Renal cortex interstitium (tissue), 11 donors: ENCODE measurements around the gene SPNS3. TPM values are rescaled to one million over a fixed set of nuclear protein-coding genes. Genes with fewer than 3 reads are reported as not detected.

Source experiments
- DNase-seq, 11 donors: peaks; one replicate each; pipeline ENCODE4 v3.0.0-alpha.2; 2013; ENCODE audit warnings: low read depth in 9 of 11, low spot score in 4 of 11; ENCODE audit errors: extremely low read depth in 1 of 11
- polyA plus RNA-seq, 3 donors: library from polyadenylated mRNA; unstranded; fragments of 120-200 nt; gene quantifications; one replicate each; pipeline ENCODE4 v1.2.1, GENCODE V29; 2013; ENCODE audit not compliant: insufficient read length in 3 of 3

Gene SPNS3
- polyA plus RNA-seq, 3 donors: 1.9 to 5.2 (median 2.6) TPM

DNA sequence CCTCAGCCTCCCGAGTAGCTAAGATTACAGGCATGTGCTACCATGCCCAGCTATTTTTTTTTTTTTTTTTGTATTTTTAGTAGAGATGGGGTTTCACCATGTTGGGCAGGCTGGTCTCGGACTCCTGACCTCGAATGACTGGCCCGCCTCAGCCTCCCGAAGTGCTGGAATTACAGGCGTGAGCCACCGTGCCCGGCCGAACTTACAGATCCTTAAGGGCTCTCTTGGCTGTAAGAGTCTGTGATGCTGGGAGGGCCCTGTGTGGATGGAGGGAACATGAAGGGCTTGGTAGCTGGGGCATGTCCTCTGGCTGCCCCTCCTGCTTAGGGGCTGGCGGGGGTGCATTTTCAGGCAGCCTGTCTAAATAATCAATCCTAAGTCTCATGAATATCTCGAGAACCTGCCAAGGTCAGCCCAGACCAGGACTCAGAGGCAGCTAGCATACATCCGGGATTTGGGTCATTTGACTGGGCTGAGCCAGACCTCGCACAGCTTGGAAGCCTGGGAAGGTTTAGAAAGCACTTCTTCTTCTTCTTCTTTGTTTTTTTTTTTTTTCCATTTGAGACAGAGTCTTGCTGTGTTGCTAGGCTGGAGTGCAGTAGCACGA is 17.1 kb downstream of the SPNS3 start:
- DNase-seq: no peak

DNA sequence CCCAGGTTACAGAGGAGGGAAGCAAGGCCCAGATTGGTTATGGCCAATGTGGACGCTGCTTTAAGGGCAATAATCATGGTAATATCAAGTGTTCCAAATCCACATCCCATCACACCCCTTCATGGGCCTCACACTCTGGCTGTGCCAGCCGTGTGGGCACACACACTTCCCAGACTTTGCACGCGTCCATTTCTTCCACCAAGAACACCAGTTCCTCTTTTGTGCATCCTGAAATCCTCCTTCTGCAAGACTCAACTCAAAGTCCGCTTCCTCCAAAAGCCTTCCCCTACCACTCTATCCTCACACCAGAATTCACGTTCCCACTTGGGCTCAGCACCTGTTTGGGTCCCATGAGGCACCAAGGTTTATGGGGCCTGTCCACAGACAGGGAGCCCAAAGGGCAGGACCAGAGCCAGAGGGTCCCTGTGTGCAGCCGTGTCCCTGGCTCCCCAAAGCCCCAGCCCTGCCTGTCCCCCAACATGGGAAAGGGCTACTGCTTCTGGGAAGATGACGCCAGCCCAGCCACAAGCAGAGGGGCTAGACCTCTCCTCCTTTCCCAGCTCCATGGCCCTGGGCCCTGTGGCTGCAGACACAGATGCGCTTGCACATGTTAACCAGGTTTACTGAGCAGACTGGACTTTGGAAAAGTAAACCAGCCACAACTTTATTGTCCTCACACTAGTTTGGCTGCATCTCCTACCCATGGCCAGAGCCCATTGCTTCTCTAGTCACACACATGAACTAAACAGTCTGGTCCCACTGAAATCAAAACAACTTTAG is 20.3 kb downstream of the SPNS3 start:
- no peak for DNase-seq

DNA sequence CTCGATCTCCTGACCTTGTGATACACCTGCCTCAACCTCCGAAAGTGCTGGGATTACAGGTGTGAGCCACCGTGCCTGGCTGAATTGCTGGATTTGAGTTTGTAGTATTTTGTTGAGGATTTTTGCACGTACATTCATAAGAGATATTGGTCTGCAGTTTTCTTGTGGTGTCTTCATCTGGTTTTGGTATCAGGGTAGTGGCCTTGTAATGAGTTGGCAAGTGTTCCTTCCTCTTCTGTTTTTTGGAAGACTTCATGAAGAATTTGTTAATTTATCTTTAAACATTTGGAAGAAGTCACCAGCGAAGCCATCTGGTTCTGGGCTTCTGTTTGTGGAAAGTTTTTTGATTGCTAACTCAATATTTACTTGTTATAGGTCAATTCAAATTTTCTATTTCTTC is 26.9 kb downstream of the SPNS3 start:
- no peak for DNase-seq

DNA sequence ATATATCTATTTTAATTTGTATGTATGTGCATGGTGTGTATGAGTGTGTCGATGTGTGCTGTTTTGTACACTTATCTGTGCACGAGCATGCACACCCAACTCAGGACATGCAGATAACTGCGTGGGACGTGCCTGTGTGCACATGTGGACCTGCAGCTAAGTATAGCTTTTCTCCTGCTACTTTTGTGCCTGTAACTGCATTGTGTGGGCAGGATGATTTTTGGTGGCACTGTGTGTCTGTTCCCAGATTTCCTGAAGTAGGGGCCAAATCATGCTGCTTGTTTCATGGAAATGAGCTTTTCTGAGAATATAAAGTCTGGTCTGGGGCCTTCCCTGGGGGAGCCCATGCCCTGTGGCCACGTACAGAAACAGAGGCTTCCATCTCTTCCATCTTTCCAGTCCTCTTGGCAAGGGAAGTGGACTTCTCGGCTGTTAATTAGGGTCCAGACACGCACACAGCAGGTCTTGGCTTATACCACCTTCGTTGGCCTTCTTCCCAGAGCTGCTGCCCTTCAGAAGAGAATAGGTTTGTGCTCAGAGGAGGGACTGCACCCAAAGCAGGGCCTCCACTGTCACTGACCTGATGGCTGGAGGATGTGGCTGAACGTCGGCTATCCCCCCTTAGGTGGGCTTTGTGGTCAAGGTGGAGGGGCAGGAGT is 30.2 kb downstream of the SPNS3 start:
- no peak for DNase-seq

DNA sequence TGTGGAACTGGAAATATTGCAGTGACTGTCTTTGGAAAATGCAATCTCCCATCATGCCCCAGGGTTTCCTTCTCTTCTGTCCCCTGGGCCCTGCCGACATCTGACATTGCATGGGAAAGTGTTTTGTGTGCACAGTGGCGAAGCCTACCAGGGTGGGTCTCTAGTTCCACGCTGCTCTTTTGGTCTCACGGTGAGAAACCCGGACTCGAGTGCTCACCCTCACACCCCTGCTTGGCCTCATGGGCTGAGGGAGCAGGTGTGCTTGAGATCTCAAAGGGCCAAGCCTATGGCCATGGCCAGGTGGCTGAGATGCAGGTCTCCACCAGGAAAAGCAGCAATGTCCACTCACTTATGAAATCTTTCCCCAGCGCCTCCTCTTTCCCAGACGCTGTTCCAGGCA is 32.0 kb downstream of the SPNS3 start:
- no peak for DNase-seq

DNA sequence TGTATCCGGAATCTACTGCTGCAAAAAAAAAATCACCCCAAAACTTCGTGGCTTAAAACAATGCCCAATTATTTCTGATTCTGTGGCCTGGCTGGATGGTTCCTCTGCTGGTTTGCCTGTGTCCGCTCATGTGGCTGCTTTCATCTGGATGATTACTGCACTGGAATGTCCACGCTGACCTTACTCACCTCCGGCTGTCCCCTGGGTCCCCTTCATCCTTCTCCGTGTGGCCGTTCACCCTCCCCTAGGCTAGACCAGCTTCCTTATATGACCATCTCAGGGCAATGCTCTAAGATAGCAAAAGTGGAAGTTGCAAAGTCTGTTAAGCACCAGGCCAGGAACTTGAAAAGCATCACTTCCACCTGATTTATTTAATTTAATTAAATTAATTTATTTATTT is 33.5 kb downstream of the SPNS3 start:
- DNase-seq: no peak

DNA sequence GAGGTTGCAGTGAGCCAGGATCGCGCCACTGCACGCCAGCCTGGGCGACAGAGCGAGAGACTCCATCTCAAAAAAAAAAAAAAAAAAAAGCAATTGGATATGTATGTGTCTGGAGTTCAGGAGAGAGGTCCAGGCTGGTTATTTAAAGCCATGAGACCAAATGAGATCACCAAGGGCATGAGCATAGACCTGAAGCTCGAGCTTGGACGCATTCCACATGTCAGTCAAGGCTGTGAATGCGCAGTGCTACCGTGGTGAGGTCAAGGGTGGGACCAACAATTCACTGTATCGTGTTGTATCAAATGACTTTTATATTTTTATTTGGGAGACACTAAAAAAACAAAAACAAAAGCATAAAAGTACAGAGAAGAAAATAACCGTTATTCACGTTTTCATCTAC is 35.8 kb downstream of the SPNS3 start:
- DNase-seq: no peak

DNA sequence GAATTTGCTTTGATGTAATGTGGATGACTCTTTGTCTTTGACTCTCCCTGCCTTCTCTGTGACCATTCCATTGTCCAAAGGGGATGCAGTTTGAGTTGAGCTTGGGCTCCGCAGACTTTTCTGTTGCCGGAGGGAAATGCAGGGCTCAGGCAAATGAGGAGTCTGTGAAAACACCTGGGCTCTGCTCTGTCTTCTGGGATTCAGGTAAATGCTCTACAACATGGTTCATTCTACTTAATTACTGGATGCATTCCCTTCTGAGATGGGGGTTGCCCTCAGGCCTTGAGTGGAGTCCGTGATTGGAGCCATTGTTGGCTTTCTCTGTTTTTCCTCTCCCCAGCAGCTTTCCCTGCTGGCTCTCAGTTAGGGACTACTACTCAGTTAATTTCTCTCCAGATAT is 38.5 kb downstream of the SPNS3 start:
- no peak for DNase-seq

DNA sequence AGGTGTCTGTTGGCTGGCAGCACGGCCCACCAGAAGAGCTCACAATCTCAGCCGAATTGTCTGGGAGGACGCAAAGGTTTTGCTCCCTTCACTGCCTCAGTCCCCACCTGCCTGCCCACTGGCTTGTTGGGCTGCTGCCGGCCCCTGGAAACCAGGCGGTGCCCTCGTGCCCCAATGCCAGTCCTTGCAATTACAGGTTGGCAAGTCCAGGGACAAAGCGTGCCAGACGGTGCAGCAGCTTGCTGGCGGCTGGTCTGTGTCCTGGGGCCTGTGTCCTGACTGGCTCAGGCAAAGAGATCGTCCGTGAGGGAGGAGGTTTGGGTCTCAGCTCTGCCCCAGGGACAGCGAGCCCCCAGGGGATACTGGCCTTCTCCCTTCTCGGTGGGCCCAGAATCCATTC is 40.4 kb downstream of the SPNS3 start:
- DNase-seq: no peak

DNA sequence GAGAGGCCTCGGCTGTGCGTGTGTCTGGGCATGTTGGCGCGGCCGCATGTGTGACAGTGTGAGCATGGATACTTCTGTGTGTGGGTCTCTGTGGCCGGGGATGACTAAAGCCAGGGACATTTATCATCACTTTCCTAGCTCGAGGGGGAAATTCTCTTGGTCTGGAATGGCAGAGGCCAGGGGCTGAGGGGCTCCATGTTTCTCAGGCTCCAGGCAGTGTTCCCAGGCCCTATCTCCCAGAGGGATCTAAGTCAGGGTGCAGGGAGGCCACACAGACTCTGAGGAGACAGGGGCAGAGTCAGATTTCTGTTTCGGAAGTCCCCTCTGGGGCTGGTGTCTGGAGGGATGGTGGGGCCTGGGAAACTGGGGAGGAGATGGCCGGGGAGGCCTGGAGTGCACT is 41.3 kb downstream of the SPNS3 start:
- DNase-seq: no peak

DNA sequence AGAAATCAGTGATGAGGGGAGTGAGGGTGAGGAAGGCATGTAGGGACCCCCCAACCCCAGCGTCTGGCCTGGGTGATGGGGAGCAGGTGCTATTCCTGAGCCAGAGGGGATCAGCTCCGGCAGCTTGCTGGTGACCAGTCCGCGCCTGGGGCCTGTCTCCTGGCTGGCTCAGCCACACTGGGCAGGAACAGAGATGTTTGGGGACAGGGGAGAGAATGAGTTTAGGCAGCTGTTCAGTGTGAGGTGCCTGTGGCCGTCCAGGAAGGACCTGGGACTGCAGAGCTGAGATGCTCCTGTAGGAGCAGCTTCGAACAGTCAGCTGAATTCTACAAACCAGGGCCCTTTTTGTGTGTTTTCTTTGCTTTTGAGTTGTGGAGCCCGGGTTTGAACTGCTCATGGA is 41.7 kb downstream of the SPNS3 start:
- no peak for DNase-seq

DNA sequence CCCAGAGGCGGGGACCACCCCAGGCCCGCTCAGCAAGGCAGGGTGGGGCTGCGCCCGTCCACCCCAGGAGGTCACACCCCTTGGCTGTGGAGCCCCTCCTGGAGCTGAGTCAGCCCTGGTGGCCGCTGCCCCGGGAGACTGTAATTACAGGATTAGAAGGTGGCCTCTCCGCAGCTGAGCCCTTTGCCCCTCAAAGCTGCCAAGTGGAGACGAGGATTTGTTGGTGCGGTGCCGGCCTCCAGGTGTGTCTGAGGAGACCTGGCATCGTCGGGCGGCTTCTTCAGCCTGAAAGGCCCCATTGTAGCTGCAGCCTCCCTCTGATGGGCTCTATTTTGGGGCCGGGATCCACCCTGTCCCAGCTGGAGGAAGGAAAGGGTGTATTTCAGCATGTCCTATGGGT is 42.3 kb downstream of the SPNS3 start:
- DNase-seq: no peak

DNA sequence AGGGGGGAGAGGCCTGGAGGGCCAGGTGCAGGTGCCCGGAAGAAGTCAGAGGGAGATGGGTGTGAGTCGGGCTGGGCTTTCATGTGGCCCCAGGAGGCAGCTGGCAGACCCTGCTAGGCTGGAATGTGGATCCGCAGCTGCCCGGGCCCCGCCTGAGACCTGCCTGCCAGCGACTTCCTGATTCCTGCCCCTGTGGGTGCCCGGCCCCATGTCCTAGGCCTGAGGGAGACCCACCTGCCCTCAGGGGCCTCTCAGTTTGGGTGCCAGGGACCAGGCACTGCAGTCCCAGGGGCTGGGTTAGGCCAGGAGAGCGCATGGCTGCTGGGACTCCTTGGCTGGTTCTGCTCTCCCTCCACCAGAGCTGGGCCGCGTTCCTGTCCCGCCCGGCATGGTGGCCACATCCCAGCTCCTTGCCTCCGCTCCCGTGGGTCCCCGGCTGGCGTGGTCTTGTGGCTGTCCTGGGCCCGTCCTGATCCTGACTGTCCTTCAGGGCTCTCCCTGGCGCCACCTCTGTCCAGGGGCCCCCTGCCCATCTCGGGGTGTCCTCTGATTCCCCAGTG is 42.9 kb downstream of the SPNS3 start:
- no peak for DNase-seq

DNA sequence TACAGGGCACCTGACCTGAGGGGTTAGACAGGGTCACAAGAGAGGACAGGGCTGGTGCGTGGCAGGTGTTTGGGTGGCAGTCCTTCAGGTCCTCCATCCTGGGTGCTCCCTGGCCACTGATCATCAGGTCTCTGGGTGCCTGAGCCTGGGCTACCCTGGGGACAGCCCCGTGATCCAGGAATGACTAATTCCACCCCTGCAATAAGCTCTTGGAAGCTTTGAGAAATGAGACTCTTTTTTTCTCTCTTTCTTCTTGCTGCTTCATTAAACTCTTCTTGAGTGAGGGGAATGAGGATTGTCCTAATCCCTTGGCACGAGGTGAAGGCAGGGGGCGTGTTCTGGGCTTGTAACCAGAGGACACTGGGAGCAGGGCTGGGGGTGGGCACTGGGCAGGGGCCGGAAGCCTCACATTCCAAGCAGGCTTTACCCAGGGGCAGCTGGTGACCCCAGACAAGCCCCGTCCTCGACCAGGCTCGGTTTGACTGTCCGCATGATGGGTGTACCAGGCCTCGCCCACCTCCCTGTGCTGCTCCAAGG is 43.6 kb downstream of the SPNS3 start:
- no peak for DNase-seq

DNA sequence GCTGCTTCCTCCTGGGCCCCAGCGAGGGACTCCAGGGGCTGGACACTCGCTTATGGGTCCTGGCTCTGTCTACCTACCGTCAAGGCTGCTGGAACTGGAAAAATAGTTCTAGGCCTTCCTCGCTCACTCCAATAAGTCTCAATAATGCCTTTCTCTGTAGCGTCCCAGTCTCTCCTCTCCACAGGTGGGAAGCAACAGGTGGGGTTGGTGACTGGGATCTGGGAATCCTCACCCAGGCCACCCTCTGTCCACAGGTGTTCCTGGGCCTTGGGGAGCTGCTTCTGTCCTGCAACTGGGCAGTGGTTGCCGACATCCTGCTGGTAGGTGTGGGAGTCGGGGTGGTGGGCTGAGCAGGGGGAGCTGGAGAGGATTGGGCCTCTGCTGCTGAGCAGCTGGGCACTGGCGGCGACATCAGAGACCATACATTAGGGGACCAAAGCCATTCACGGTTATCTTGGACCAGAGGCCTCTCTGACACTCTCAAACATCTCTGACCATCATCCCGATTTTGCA is 44.6 kb downstream of the SPNS3 start:
- no peak for DNase-seq

DNA sequence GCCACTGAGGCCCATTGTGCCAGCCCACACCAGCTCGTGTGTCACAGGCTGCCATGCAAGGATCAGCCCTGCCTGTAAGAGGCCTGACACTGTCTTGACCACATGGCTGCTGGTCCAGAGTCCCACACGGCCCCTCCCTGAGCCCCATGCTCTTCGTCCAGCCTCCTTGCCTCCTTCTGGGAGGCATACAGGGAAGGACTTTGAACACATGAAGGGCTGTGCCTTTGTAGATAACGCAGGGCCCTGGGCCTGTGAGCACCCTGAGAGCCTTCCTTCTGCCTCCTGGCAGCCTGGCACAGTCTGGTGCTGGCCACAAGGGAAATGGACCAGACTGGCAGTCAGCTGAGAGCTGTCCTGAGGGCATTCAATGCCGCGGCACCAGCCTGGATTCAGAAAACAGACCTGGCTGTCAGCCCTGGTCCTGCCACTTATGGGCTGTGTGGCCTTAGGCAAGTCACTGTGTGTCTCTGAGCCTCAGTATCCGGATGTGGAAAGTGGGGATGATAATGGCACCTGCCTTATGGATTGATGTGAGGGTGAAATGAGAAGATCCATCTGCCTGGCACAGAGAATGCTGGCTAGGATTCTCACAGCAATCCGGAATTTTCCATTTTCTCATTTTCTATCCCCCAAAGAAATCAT is 45.7 kb downstream of the SPNS3 start:
- DNase-seq: no peak

DNA sequence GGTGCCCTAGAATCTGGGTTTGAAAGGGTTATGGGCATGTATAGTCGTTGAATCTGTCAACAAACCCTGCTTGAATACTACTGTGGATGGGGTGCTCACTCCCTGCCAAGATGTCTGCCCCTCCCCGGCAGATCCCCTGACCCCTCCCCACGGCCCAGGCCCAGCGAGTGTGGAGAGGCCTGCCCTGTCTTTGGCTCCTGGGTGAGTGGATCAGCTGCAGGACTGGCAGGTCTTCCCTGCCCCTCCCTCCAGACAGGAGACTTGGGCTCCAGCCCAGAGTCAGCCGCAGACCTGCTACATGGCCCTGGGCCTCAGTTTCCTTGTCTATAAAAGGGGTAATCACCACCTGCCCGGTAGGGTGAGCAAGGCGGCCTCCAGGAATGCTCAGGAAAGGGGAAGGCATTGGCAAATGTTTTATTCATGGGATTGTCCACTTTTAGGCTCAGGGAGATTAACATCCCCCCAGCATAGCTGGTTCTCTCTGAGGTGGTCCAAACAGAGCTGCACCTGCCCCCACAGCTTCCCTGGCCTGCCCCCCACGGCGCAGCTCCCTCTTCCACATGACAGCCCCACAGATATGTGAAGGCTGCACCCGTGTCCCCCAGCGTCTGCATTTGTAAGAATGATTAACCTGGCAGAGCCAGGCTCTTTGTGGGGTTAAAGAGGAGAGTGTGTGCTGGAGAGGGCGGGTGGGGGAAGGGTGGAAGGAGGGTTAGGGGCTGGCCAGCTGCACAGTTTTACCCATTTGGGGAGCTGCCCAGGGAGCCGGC is 46.4 kb downstream of the SPNS3 start:
- DNase-seq: peak in 3 of 11 donors; percentile 65 to 86 (median 78)
